ENCODE data around the gene USP10.

USP10 gene

GRCh38 chr16:84665359-84665758, 34.4 kb upstream of the USP10 start:
- no peak for DNase-seq
- Mint-ChIP-seq H3K27me3 (no peaks in the 10 kb centered on the region), H3K4me3 (no peak overlapping the region), H3K27ac (no peak overlapping the region), H3K4me1 (peaks cover 29 to 35% of the 10 kb centered on the region in 2 donors), H3K36me3 (peaks cover 44 to 64% of the 10 kb centered on the region in 2 donors), H3K9me3 (no peaks in the 10 kb centered on the region)
- ATAC-seq (replicated peaks) = no peak

GRCh38 chr16:84665843-84666242, 34.0 kb upstream of the USP10 start:
- Mint-ChIP-seq H3K4me1 (peaks cover 29 to 35% of the 10 kb centered on the region in 2 donors), H3K27ac (no peak overlapping the region), H3K4me3 (no peak overlapping the region), H3K36me3 (peaks cover 41 to 59% of the 10 kb centered on the region in 2 donors), H3K27me3 (no peaks in the 10 kb centered on the region), H3K9me3 (no peaks in the 10 kb centered on the region)
- no peak for DNase-seq
- no peak for ATAC-seq (replicated peaks)

- H3K36me3 Mint-ChIP-seq = peaks cover 27 to 42% of the 10 kb centered on the region in 2 donors
- DNase-seq (no peak), ATAC-seq (replicated peaks) (no peak)
- no peaks in the 10 kb centered on the region for H3K9me3 Mint-ChIP-seq
- no peak overlapping the region for H3K4me3 Mint-ChIP-seq
- peak overlapping the region; percentile 81 for H3K27ac Mint-ChIP-seq
- peaks cover 25 to 32% of the 10 kb centered on the region in 2 donors for H3K4me1 Mint-ChIP-seq
- no peaks in the 10 kb centered on the region for H3K27me3 Mint-ChIP-seq
Observed at GRCh38 chr16:84667600-84668309, 32.0 kb upstream of the USP10 start.

- H3K4me3 Mint-ChIP-seq = no peak overlapping the region
- peaks cover 11 to 20% of the 10 kb centered on the region in 2 donors for H3K36me3 Mint-ChIP-seq
- DNase-seq = no peak
Observed at GRCh38 chr16:84670063-84670462, 29.7 kb upstream of the USP10 start.

GRCh38 chr16:84672276-84673202, 27.3 kb upstream of the USP10 start:
- Mint-ChIP-seq H3K9me3 (no peaks in the 10 kb centered on the region), H3K27ac (no peak overlapping the region), H3K4me1 (peaks cover 18 to 19% of the 10 kb centered on the region in 2 donors), H3K27me3 (no peaks in the 10 kb centered on the region), H3K36me3 (peaks cover 7 to 11% of the 10 kb centered on the region in 2 donors), H3K4me3 (no peak overlapping the region)
- DNase-seq (peak; percentile 55), ATAC-seq (replicated peaks) (peak; percentile 90 to 91)

More at GRCh38 chr16:84670063-84670462, 29.7 kb upstream of the USP10 start:
- ATAC-seq (replicated peaks) = no peak
- no peaks in the 10 kb centered on the region for H3K27me3 Mint-ChIP-seq
- H3K9me3 Mint-ChIP-seq = no peaks in the 10 kb centered on the region
- peaks cover 18 to 19% of the 10 kb centered on the region in 2 donors for H3K4me1 Mint-ChIP-seq
- no peak overlapping the region for H3K27ac Mint-ChIP-seq

GRCh38 chr16:84673203-84673535, 26.6 kb upstream of the USP10 start:
- H3K4me3 Mint-ChIP-seq = no peak overlapping the region
- H3K4me1 Mint-ChIP-seq = peaks cover 18 to 19% of the 10 kb centered on the region in 2 donors
- H3K27ac Mint-ChIP-seq = peak overlapping the region; percentile 17
- H3K27me3 Mint-ChIP-seq = no peaks in the 10 kb centered on the region
- H3K9me3 Mint-ChIP-seq = no peaks in the 10 kb centered on the region
- ATAC-seq (replicated peaks) (peak; percentile 10 to 18), DNase-seq (no peak)
- peaks cover 5 to 7% of the 10 kb centered on the region in 2 donors for H3K36me3 Mint-ChIP-seq

GRCh38 chr16:84673561-84673960, 26.2 kb upstream of the USP10 start:
- no peak overlapping the region for H3K4me3 Mint-ChIP-seq
- H3K4me1 Mint-ChIP-seq = peaks cover 16 to 19% of the 10 kb centered on the region in 2 donors
- H3K27ac Mint-ChIP-seq = peak overlapping the region; percentile 17
- H3K27me3 Mint-ChIP-seq = no peaks in the 10 kb centered on the region
- DNase-seq (no peak), ATAC-seq (replicated peaks) (peak; percentile 53 to 54)
- no peaks in the 10 kb centered on the region for H3K9me3 Mint-ChIP-seq
- peaks cover 3% of the 10 kb centered on the region in 2 donors for H3K36me3 Mint-ChIP-seq

GRCh38 chr16:84675423-84675822, 24.4 kb upstream of the USP10 start:
- DNase-seq (no peak), ATAC-seq (replicated peaks) (no peak)
- Mint-ChIP-seq H3K27me3 (no peaks in the 10 kb centered on the region), H3K4me1 (peaks cover 15 to 19% of the 10 kb centered on the region in 2 donors), H3K4me3 (no peak overlapping the region), H3K36me3 (no peaks in the 10 kb centered on the region), H3K27ac (no peak overlapping the region), H3K9me3 (no peaks in the 10 kb centered on the region)

GRCh38 chr16:84675884-84676283, 23.9 kb upstream of the USP10 start:
- no peak overlapping the region for H3K4me3 Mint-ChIP-seq
- H3K27ac Mint-ChIP-seq = no peak overlapping the region
- no peak for ATAC-seq (replicated peaks)
- H3K27me3 Mint-ChIP-seq = no peaks in the 10 kb centered on the region
- H3K36me3 Mint-ChIP-seq = no peaks in the 10 kb centered on the region
- DNase-seq = no peak
- H3K9me3 Mint-ChIP-seq = no peaks in the 10 kb centered on the region
- H3K4me1 Mint-ChIP-seq = peaks cover 15 to 19% of the 10 kb centered on the region in 2 donors

- H3K9me3 Mint-ChIP-seq = no peaks in the 10 kb centered on the region
- no peaks in the 10 kb centered on the region for H3K27me3 Mint-ChIP-seq
- peaks cover 12 to 16% of the 10 kb centered on the region in 2 donors for H3K4me1 Mint-ChIP-seq
- no peak overlapping the region for H3K27ac Mint-ChIP-seq
- ATAC-seq (replicated peaks) (no peak), DNase-seq (no peak)
- no peak overlapping the region for H3K4me3 Mint-ChIP-seq
- H3K36me3 Mint-ChIP-seq = no peaks in the 10 kb centered on the region
Observed at GRCh38 chr16:84677017-84677803, 22.6 kb upstream of the USP10 start.

GRCh38 chr16:84677849-84678248, 22.0 kb upstream of the USP10 start:
- H3K27ac Mint-ChIP-seq = no peak overlapping the region
- H3K9me3 Mint-ChIP-seq = no peaks in the 10 kb centered on the region
- H3K36me3 Mint-ChIP-seq = no peaks in the 10 kb centered on the region
- peaks cover 10 to 11% of the 10 kb centered on the region in 2 donors for H3K4me1 Mint-ChIP-seq
- no peak for ATAC-seq (replicated peaks)
- no peak for DNase-seq
- H3K27me3 Mint-ChIP-seq = no peaks in the 10 kb centered on the region
- no peak overlapping the region for H3K4me3 Mint-ChIP-seq

GRCh38 chr16:84678541-84678940, 21.3 kb upstream of the USP10 start:
- H3K27ac Mint-ChIP-seq = no peak overlapping the region
- DNase-seq (no peak), ATAC-seq (replicated peaks) (no peak)
- no peaks in the 10 kb centered on the region for H3K36me3 Mint-ChIP-seq
- no peaks in the 10 kb centered on the region for H3K27me3 Mint-ChIP-seq
- H3K4me3 Mint-ChIP-seq = no peak overlapping the region
- H3K9me3 Mint-ChIP-seq = no peaks in the 10 kb centered on the region
- peaks cover 3 to 4% of the 10 kb centered on the region in 2 donors for H3K4me1 Mint-ChIP-seq

- no peak for ATAC-seq (replicated peaks)
- DNase-seq = no peak
- Mint-ChIP-seq H3K27me3 (peaks cover 8 to 13% of the 10 kb centered on the region in 2 donors), H3K27ac (no peak overlapping the region), H3K9me3 (no peaks in the 10 kb centered on the region), H3K36me3 (no peaks in the 10 kb centered on the region), H3K4me1 (peaks cover 0 to 1% of the 10 kb centered on the region in 2 donors), H3K4me3 (no peak overlapping the region)
Observed at GRCh38 chr16:84680165-84680842, 19.5 kb upstream of the USP10 start.
